H1 (cell line): ENCODE results near the gene PIGX. TPM values are rescaled to one million over a fixed set of nuclear protein-coding genes. Genes with fewer than 3 reads are reported as not detected.
A peak's percentile ranks its signal among the peaks of the same experiment; 100 is the strongest.

Experiments
- BACH1 ChIP-seq: IDR thresholded peaks from 2 replicates; pipeline ENCODE4 v1.6.1; 2012; ENCODE audit warnings: low read length, improper control_type of control experiment
- POLR2A ChIP-seq, 2 experiments: IDR thresholded peaks; 1 replicate in 1 of 2; 2 replicates in 1 of 2; pipeline ENCODE4 v1.6.1; 2011; ENCODE audit warnings: low read depth in 2 of 2, low read length in 2 of 2, mild to moderate bottlenecking in 2 of 2; ENCODE audit errors: control extremely low read depth in 1 of 2
- RBBP5 ChIP-seq: IDR thresholded peaks from 2 replicates; pipeline ENCODE4 v1.7.1; 2012; ENCODE audit warnings: low read depth, mild to moderate bottlenecking, inconsistent platforms, low read length, moderate library complexity, borderline replicate concordance
- SP1 ChIP-seq: IDR thresholded peaks from 2 replicates; pipeline ENCODE4 v1.6.1; 2011; ENCODE audit warnings: low read depth, low read length
- TBP ChIP-seq: IDR thresholded peaks from 2 replicates; pipeline ENCODE4 v1.6.1; 2011; ENCODE audit warnings: low read depth, low read length, improper control_type of control experiment
- TCF12 ChIP-seq: IDR thresholded peaks from 2 replicates; pipeline ENCODE4 v1.6.1; 2011; ENCODE audit warnings: low read depth, mild to moderate bottlenecking, low read length
- TEAD4 ChIP-seq: IDR thresholded peaks from 2 replicates; pipeline ENCODE4 v1.6.1; 2012; ENCODE audit warnings: low read depth, low read length, inconsistent platforms, mixed read lengths
- polyA plus RNA-seq, 7 experiments: library from polyadenylated mRNA; depleted of rRNA in 3 of 7; stranded (reverse) in 5 of 7; unstranded in 2 of 7; fragments of >200 nt in 5 of 7; fragments of 200-250 nt in 2 of 7; gene quantifications; 1 replicate in 5 of 7; 2 replicates in 1 of 7; 4 replicates in 1 of 7; pipeline versions ENCODE4 v1.2.1 to v1.2.3, GENCODE V29; 2011 to 2013; ENCODE audit warnings: missing spikeins in 2 of 7, mixed read lengths in 2 of 7
- total RNA-seq: library from RNA; stranded (reverse); fragmentation: NEBNext Ultra II Directional; extraction: Animal tissue kit (Norgen Biotek cat#: 25700); gene quantifications from 2 replicates; pipeline ENCODE4 v1.2.1, GENCODE V29; 2021
- TF ChIP-seq, protein P1 (sequence below): IDR thresholded peaks from 2 replicates; pipeline ENCODE4 v1.6.1; 2012; ENCODE audit warnings: inconsistent platforms

Gene PIGX
- total and polyA plus RNA-seq, 2 of the 8 experiments (the other 6 are each of a cell fraction or from before 2014, with no cell fraction given): 7.0 to 14.9 TPM

DNA sequence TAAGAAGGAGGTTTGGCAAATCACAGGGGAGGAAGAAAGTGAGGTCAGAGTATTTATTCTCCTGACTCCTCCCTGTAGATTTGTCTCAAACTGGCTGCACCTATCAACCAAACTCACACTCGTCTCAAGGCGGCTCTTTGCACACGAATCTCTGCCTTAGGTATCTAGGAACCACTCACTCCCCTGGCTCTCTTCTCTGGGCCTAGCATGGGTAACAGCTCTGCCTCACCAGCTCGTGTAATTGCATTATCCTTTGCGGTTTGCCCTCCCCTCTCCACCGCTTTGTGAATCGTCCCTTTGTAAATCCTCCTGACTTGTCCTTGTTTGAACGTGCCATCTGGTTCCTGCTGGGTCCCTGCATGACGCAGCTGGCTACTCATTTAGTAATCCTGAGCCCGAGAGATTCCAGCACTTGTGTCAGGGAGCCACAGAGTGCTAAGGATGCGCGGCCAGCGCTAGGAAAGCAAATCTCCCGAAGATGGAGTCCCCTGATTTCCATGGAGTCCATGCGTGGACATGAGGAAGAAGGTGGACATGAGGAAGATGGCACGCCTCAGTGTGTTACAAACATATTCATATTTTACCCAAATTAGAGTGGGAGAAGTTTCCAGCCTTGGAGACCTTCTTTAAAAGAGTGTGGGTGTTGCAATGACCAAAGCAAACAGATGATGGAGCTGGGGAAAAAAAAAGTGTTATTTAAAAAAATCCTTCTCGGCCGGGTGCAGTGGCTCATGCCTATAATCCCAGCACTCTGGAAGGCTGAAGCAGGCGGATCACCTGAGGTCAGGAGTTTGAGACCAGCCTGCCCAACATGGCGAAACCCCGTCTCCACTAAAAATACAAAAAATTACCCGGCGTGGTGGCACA is 45.9 kb upstream of the PIGX start (continued):
- 0 out of 2 replicates have a peak, but pooled peaks have one; percentile 34 for TF ChIP-seq RBBP5
- TF ChIP-seq TBP: peak; percentile 10; the same call in 1 of the 2 replicates
- TF ChIP-seq POLR2A (IDR thresholded peaks at IDR 0.05; ENCODE audit: control extremely low read depth in 1 of 2, low read depth in 2 of 2, low read length in 2 of 2): 0 out of 3 replicates have a peak, but pooled peaks of 1 of the 2 experiments have one; percentile 54
- peak; percentile 87; the same call in 1 of the 2 replicates for TF ChIP-seq TCF12
- peak; percentile 34; the same call in 1 of the 2 replicates for TF ChIP-seq BACH1
- peak; percentile 73 for TF ChIP-seq TEAD4
- TF ChIP-seq, protein P1, sequence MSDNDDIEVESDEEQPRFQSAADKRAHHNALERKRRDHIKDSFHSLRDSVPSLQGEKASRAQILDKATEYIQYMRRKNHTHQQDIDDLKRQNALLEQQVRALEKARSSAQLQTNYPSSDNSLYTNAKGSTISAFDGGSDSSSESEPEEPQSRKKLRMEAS: peak; percentile 43; the same call in 1 of the 2 replicates
- TF ChIP-seq SP1: no peak
- TF ChIP-seq, all 59 proteins: peak for 14
